Effector CD8-positive, alpha-beta T cell (primary cell): ENCODE results near the gene SCYGR1.
"Not testable (repeated sequence)": the region's sequence is repeated elsewhere in the genome, so short reads cannot be mapped to it uniquely, and the experiment has no call there.

Experiments used
- DNase-seq: peaks from one replicate; lab custom pipeline; 2025; lab: John Stamatoyannopoulos, UW

Gene SCYGR1

GRCh38 chr2:227402959-227403358, 15.2 kb upstream of the SCYGR1 start:
- no peak for DNase-seq

- DNase-seq = no peak
These were observed 14.6 kb upstream of the SCYGR1 start for GRCh38 chr2:227402321-227402720.

- DNase-seq = no peak
These were observed 13.8 kb upstream of the SCYGR1 start for GRCh38 chr2:227401550-227401949.

- DNase-seq = no peak
These were observed 11.2 kb upstream of the SCYGR1 start for GRCh38 chr2:227398684-227399670.

- DNase-seq = no peak
These were observed 9.8 kb upstream of the SCYGR1 start for GRCh38 chr2:227397562-227397961.

- DNase-seq = no peak
These were observed 7.8 kb upstream of the SCYGR1 start for GRCh38 chr2:227395556-227395955.

GRCh38 chr2:227394401-227394800, 6.7 kb upstream of the SCYGR1 start:
- DNase-seq = no peak

GRCh38 chr2:227390468-227391256, 2.9 kb upstream of the SCYGR1 start:
- no peak for DNase-seq

GRCh38 chr2:227389661-227390060, 1.9 kb upstream of the SCYGR1 start:
- no peak for DNase-seq

GRCh38 chr2:227389231-227389630, 1.5 kb upstream of the SCYGR1 start:
- no peak for DNase-seq

GRCh38 chr2:227388537-227389011, 825 bp upstream of the SCYGR1 start:
- DNase-seq = no peak

GRCh38 chr2:227386630-227387029, 1.1 kb downstream of the SCYGR1 start:
- DNase-seq = no peak

- DNase-seq = no peak
These were observed 4.1 kb downstream of the SCYGR1 start for GRCh38 chr2:227383686-227384085.

GRCh38 chr2:227382241-227382835, 5.4 kb downstream of the SCYGR1 start:
- DNase-seq = not testable (repeated sequence)

- no peak for DNase-seq
These were observed 8.7 kb downstream of the SCYGR1 start, which contains the start of gene TM4SF20 for GRCh38 chr2:227379095-227379494. TSS of gene TM4SF20 (minus strand) at chr2:227379306. CDS start at chr2:227379268, 38 bp downstream.

- no peak for DNase-seq
These were observed 9.4 kb downstream of the SCYGR1 start for GRCh38 chr2:227378371-227378782.

- no peak for DNase-seq
These were observed 10.0 kb downstream of the SCYGR1 start for GRCh38 chr2:227377467-227378351.

GRCh38 chr2:227376656-227377396, 10.9 kb downstream of the SCYGR1 start:
- no peak for DNase-seq

- DNase-seq = no peak
These were observed 13.6 kb downstream of the SCYGR1 start for GRCh38 chr2:227374158-227374557.

GRCh38 chr2:227373389-227373788, 14.4 kb downstream of the SCYGR1 start:
- no peak for DNase-seq
